Kidney epithelial cell (primary cell): ENCODE data around the gene NBAS. TPM values are rescaled to one million over a fixed set of nuclear protein-coding genes. Genes with fewer than 3 reads are reported as not detected.

Source experiments
- DNase-seq: peaks from one replicate; pipeline ENCODE4 v3.0.0-alpha.2; 2010; ENCODE audit warnings: low read depth
- H3K27me3 ChIP-seq: 2 replicates; pipeline ENCODE4 v1.6.0; 2011; ENCODE audit warnings: low read length; ENCODE audit not compliant: control insufficient read depth, insufficient read depth
- H3K36me3 ChIP-seq: 2 replicates; pipeline ENCODE4 v1.5.1; 2011; ENCODE audit warnings: low read length; ENCODE audit not compliant: control insufficient read depth, insufficient read depth
- H3K4me3 ChIP-seq: 2 replicates; pipeline ENCODE4 v1.5.1; 2011; ENCODE audit warnings: low read depth, mild to moderate bottlenecking, control low read depth, low read length
- total RNA-seq: library from RNA; depleted of rRNA; stranded (reverse); fragments of >200 nt; gene quantifications from 2 replicates; pipeline ENCODE4 v1.2.3, GENCODE V29; 2015
- TF ChIP-seq, protein P1 (sequence below): IDR thresholded peaks from 2 replicates; pipeline ENCODE4 v1.5.1; 2011; ENCODE audit warnings: mild to moderate bottlenecking, moderate library complexity, low read length, control low read depth, inconsistent platforms; ENCODE audit not compliant: insufficient read depth, poor library complexity, severe bottlenecking

NBAS gene
- total RNA-seq, 1 donor from 2014 or later, result 67.0 TPM

GRCh38 chr2:15127876-15128275 is 433.3 kb downstream of the NBAS start:
- DNase-seq, result no peak
- Histone ChIP-seq H3K4me3 (no peak overlapping the region), H3K27me3 (no peaks in the 10 kb centered on the region), H3K36me3 (no peaks in the 10 kb centered on the region)
- TF ChIP-seq, protein P1, sequence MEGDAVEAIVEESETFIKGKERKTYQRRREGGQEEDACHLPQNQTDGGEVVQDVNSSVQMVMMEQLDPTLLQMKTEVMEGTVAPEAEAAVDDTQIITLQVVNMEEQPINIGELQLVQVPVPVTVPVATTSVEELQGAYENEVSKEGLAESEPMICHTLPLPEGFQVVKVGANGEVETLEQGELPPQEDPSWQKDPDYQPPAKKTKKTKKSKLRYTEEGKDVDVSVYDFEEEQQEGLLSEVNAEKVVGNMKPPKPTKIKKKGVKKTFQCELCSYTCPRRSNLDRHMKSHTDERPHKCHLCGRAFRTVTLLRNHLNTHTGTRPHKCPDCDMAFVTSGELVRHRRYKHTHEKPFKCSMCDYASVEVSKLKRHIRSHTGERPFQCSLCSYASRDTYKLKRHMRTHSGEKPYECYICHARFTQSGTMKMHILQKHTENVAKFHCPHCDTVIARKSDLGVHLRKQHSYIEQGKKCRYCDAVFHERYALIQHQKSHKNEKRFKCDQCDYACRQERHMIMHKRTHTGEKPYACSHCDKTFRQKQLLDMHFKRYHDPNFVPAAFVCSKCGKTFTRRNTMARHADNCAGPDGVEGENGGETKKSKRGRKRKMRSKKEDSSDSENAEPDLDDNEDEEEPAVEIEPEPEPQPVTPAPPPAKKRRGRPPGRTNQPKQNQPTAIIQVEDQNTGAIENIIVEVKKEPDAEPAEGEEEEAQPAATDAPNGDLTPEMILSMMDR, result no peak

- Histone ChIP-seq H3K36me3 (no peaks in the 10 kb centered on the region), H3K27me3 (no peaks in the 10 kb centered on the region), H3K4me3 (no peak overlapping the region)
- DNase-seq, result no peak
- TF ChIP-seq, protein P1, result no peak
Observed at GRCh38 chr2:15127301-15127700, 433.8 kb downstream of the NBAS start.

- Histone ChIP-seq H3K4me3 (no peak overlapping the region), H3K36me3 (no peaks in the 10 kb centered on the region), H3K27me3 (no peaks in the 10 kb centered on the region)
- TF ChIP-seq, protein P1, result no peak
- no peak for DNase-seq
Observed at GRCh38 chr2:15126373-15126772, 434.8 kb downstream of the NBAS start.

- TF ChIP-seq, protein P1, result no peak
Observed at GRCh38 chr2:15122915-15123314, 438.2 kb downstream of the NBAS start.

DNA sequence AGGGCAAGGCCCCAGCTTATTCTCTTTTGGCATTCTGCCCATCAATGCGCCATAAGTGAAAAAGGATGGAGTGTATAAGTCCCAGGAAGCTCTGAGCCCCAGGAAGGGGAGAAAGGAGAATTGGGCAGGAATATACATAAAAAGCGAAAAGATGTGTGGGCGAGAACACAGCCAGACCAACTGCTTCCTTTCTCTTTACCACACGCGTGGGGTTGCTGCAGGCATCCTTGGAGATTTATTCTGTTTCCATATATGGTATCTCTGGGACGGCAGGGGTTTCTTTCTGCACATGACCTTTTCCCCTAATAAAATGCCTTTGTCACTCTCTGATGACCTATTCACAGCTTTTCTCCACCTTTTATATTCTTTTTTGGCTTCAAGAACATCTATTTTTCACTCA is 440.5 kb downstream of the NBAS start:
- DNase-seq, result no peak
- no peaks in the 10 kb centered on the region for H3K27me3 ChIP-seq
- H3K36me3 ChIP-seq, result no peaks in the 10 kb centered on the region
- TF ChIP-seq, protein P1, result no peak
- H3K4me3 ChIP-seq, result no peak overlapping the region

More at GRCh38 chr2:15122915-15123314, 438.2 kb downstream of the NBAS start:
- H3K36me3 ChIP-seq, result no peaks in the 10 kb centered on the region
- no peak overlapping the region for H3K4me3 ChIP-seq
- DNase-seq, result no peak
- no peaks in the 10 kb centered on the region for H3K27me3 ChIP-seq

DNA sequence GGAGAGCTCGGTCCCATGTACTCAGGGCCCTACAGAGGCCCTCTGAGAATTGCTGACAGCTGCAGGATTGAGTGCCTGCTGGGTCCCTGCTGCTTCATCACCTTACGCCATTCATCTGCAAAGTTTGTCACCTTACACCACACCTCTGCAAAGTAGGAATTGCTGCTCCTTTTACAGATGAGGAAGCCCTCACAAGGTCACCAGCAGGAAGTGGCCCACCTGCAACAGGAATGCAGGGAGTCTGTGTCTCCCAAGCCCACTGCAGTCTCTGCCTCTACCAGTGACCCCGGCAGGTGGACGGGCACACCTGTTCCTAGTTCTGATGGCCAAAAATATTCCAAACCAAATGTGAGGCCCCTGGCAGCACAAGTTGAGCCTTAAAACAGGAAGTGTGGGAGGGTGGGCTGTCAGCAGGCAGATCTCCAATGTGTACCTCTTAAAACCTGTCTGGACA is 441.4 kb downstream of the NBAS start:
- no peak overlapping the region for H3K4me3 ChIP-seq
- DNase-seq, result no peak
- H3K27me3 ChIP-seq, result no peaks in the 10 kb centered on the region
- TF ChIP-seq, protein P1, result no peak
- H3K36me3 ChIP-seq, result no peaks in the 10 kb centered on the region
